Measurements from ENCODE around the gene CRELD1.

The CRELD1 gene

GRCh38 chr3:9951126-9951525, 17.5 kb downstream of the CRELD1 start:
- Mint-ChIP-seq H3K4me3 (peak overlapping the region; percentile 89), H3K27me3 (ENCODE audit: low read depth) (no peaks in the 10 kb centered on the region), H3K36me3 (ENCODE audit: low read depth) (no peaks in the 10 kb centered on the region), H3K9me3 (no peaks in the 10 kb centered on the region), H3K27ac (peak overlapping the region; percentile 52), H3K4me1 (ENCODE audit: low read depth) (peaks cover 15% of the 10 kb centered on the region)

- peak overlapping the region; percentile 65 for H3K27ac Mint-ChIP-seq
Observed at GRCh38 chr3:9951598-9951961, 17.9 kb downstream of the CRELD1 start.

GRCh38 chr3:9951962-9952805, 18.6 kb downstream of the CRELD1 start, which contains the start of gene PRRT3:
TSS of gene PRRT3 (minus strand) at chr3:9952408. CDS start at chr3:9950115, 2,293 bp downstream.
- H3K4me3 Mint-ChIP-seq: peak within 1 kb of the TSS; percentile 89
- H3K27me3 Mint-ChIP-seq (ENCODE audit: low read depth): no peaks in the 10 kb centered on the region
- peaks cover 13% of the 10 kb centered on the region for H3K4me1 Mint-ChIP-seq (ENCODE audit: low read depth)
- H3K36me3 Mint-ChIP-seq (ENCODE audit: low read depth): no peaks in the 10 kb centered on the region
- no peaks in the 10 kb centered on the region for H3K9me3 Mint-ChIP-seq
- H3K27ac Mint-ChIP-seq: peak within 1 kb of the TSS; percentile 65

More at GRCh38 chr3:9951598-9951961, 17.9 kb downstream of the CRELD1 start:
- peak overlapping the region; percentile 89 for H3K4me3 Mint-ChIP-seq
- H3K4me1 Mint-ChIP-seq (ENCODE audit: low read depth): peaks cover 13% of the 10 kb centered on the region
- H3K27me3 Mint-ChIP-seq (ENCODE audit: low read depth): no peaks in the 10 kb centered on the region
- no peaks in the 10 kb centered on the region for H3K9me3 Mint-ChIP-seq
- no peaks in the 10 kb centered on the region for H3K36me3 Mint-ChIP-seq (ENCODE audit: low read depth)

GRCh38 chr3:9955067-9955502, 21.5 kb downstream of the CRELD1 start:
- peaks cover 13% of the 10 kb centered on the region for H3K4me1 Mint-ChIP-seq (ENCODE audit: low read depth)
- H3K36me3 Mint-ChIP-seq (ENCODE audit: low read depth): no peaks in the 10 kb centered on the region
- no peaks in the 10 kb centered on the region for H3K9me3 Mint-ChIP-seq
- H3K4me3 Mint-ChIP-seq: no peak overlapping the region
- H3K27ac Mint-ChIP-seq: no peak overlapping the region
- no peaks in the 10 kb centered on the region for H3K27me3 Mint-ChIP-seq (ENCODE audit: low read depth)

GRCh38 chr3:9955611-9956352, 22.1 kb downstream of the CRELD1 start:
- Mint-ChIP-seq H3K27ac (no peak overlapping the region), H3K4me3 (no peak overlapping the region), H3K4me1 (ENCODE audit: low read depth) (peaks cover 9% of the 10 kb centered on the region), H3K9me3 (no peaks in the 10 kb centered on the region), H3K27me3 (ENCODE audit: low read depth) (no peaks in the 10 kb centered on the region), H3K36me3 (ENCODE audit: low read depth) (no peaks in the 10 kb centered on the region)

GRCh38 chr3:9957214-9957613, 23.6 kb downstream of the CRELD1 start:
- H3K4me1 Mint-ChIP-seq (ENCODE audit: low read depth): no peaks in the 10 kb centered on the region
- H3K9me3 Mint-ChIP-seq: no peaks in the 10 kb centered on the region
- no peaks in the 10 kb centered on the region for H3K36me3 Mint-ChIP-seq (ENCODE audit: low read depth)
- no peak overlapping the region for H3K4me3 Mint-ChIP-seq
- no peaks in the 10 kb centered on the region for H3K27me3 Mint-ChIP-seq (ENCODE audit: low read depth)
- no peak overlapping the region for H3K27ac Mint-ChIP-seq

GRCh38 chr3:9965200-9965875, 31.7 kb downstream of the CRELD1 start:
- H3K4me1 Mint-ChIP-seq (ENCODE audit: low read depth): no peaks in the 10 kb centered on the region
- no peaks in the 10 kb centered on the region for H3K27me3 Mint-ChIP-seq (ENCODE audit: low read depth)
- H3K36me3 Mint-ChIP-seq (ENCODE audit: low read depth): peaks cover 28% of the 10 kb centered on the region
- no peak overlapping the region for H3K27ac Mint-ChIP-seq
- no peak overlapping the region for H3K4me3 Mint-ChIP-seq
- no peaks in the 10 kb centered on the region for H3K9me3 Mint-ChIP-seq

GRCh38 chr3:9966841-9967240, 33.2 kb downstream of the CRELD1 start:
- H3K27me3 Mint-ChIP-seq (ENCODE audit: low read depth): no peaks in the 10 kb centered on the region
- no peaks in the 10 kb centered on the region for H3K9me3 Mint-ChIP-seq
- H3K4me3 Mint-ChIP-seq: no peak overlapping the region
- H3K4me1 Mint-ChIP-seq (ENCODE audit: low read depth): no peaks in the 10 kb centered on the region
- peaks cover 37% of the 10 kb centered on the region for H3K36me3 Mint-ChIP-seq (ENCODE audit: low read depth)
- no peak overlapping the region for H3K27ac Mint-ChIP-seq

- no peaks in the 10 kb centered on the region for H3K9me3 Mint-ChIP-seq
- H3K4me1 Mint-ChIP-seq (ENCODE audit: low read depth): peaks cover 1% of the 10 kb centered on the region
- no peaks in the 10 kb centered on the region for H3K27me3 Mint-ChIP-seq (ENCODE audit: low read depth)
- H3K4me3 Mint-ChIP-seq: no peak overlapping the region
- peaks cover 44% of the 10 kb centered on the region for H3K36me3 Mint-ChIP-seq (ENCODE audit: low read depth)
- no peak overlapping the region for H3K27ac Mint-ChIP-seq
Observed at GRCh38 chr3:9969632-9970019, 36.0 kb downstream of the CRELD1 start.

GRCh38 chr3:9970020-9970652, 36.5 kb downstream of the CRELD1 start:
- peaks cover 47% of the 10 kb centered on the region for H3K36me3 Mint-ChIP-seq (ENCODE audit: low read depth)
- no peaks in the 10 kb centered on the region for H3K9me3 Mint-ChIP-seq
- H3K27ac Mint-ChIP-seq: no peak overlapping the region

GRCh38 chr3:9976721-9977709, 43.4 kb downstream of the CRELD1 start:
- no peak overlapping the region for H3K4me3 Mint-ChIP-seq
- H3K9me3 Mint-ChIP-seq: no peaks in the 10 kb centered on the region
- H3K27ac Mint-ChIP-seq: peak overlapping the region; percentile 83
- no peaks in the 10 kb centered on the region for H3K27me3 Mint-ChIP-seq (ENCODE audit: low read depth)
- H3K4me1 Mint-ChIP-seq (ENCODE audit: low read depth): peaks cover 23% of the 10 kb centered on the region
- peaks cover 32% of the 10 kb centered on the region for H3K36me3 Mint-ChIP-seq (ENCODE audit: low read depth)

More at GRCh38 chr3:9970020-9970652, 36.5 kb downstream of the CRELD1 start:
- Mint-ChIP-seq H3K4me1 (ENCODE audit: low read depth) (peaks cover 1% of the 10 kb centered on the region), H3K4me3 (no peak overlapping the region), H3K27me3 (ENCODE audit: low read depth) (no peaks in the 10 kb centered on the region)

- H3K9me3 Mint-ChIP-seq: no peaks in the 10 kb centered on the region
- no peaks in the 10 kb centered on the region for H3K27me3 Mint-ChIP-seq (ENCODE audit: low read depth)
- no peak overlapping the region for H3K4me3 Mint-ChIP-seq
- peak overlapping the region; percentile 69 for H3K27ac Mint-ChIP-seq
- H3K4me1 Mint-ChIP-seq (ENCODE audit: low read depth): peaks cover 26% of the 10 kb centered on the region
- peaks cover 28% of the 10 kb centered on the region for H3K36me3 Mint-ChIP-seq (ENCODE audit: low read depth)
Observed at GRCh38 chr3:9978710-9979305, 45.2 kb downstream of the CRELD1 start.

GRCh38 chr3:9980251-9980650, 46.6 kb downstream of the CRELD1 start:
- Mint-ChIP-seq H3K27me3 (ENCODE audit: low read depth) (no peaks in the 10 kb centered on the region), H3K4me1 (ENCODE audit: low read depth) (peaks cover 26% of the 10 kb centered on the region), H3K27ac (no peak overlapping the region), H3K36me3 (ENCODE audit: low read depth) (peaks cover 17% of the 10 kb centered on the region), H3K9me3 (no peaks in the 10 kb centered on the region), H3K4me3 (no peak overlapping the region)

Measured in T-helper 1 cell treated with Interleukin-12 subunit alpha and Interleukin-12 subunit beta and Interleukin-4 antibody, amounts not matched to agents 30 μg/mL and 1 μg/mL, for 36 hours (primary cell).